Neural cell (in vitro differentiated cells): Measurements from ENCODE around the gene MUC22.

Experiments
- EP300 ChIP-seq: fragments of 450-650 bp; conservative IDR thresholded peaks from 2 replicates; pipeline ENCODE4 v1.6.1; 2014; ENCODE audit warnings: antibody characterized with exemption, mild to moderate bottlenecking, moderate library complexity; ENCODE audit not compliant: poor library complexity, severe bottlenecking
- EZH2 ChIP-seq: fragments of 200-600, 300-800 bp; shearing (Covaris generic), sonication (generic); IDR thresholded peaks from 2 replicates; pipeline ENCODE4 v1.6.1; 2014; ENCODE audit warnings: antibody characterized with exemption, low read length, borderline replicate concordance, mild to moderate bottlenecking; ENCODE audit not compliant: insufficient read depth, poor library complexity, severe bottlenecking
- MXI1 ChIP-seq: fragments of 450-650 bp; conservative IDR thresholded peaks from 2 replicates; pipeline ENCODE4 v1.6.1; 2014; ENCODE audit warnings: antibody characterized with exemption, mild to moderate bottlenecking; ENCODE audit not compliant: poor library complexity, severe bottlenecking
- POLR2AphosphoS5 ChIP-seq: IDR thresholded peaks from 2 replicates; pipeline ENCODE4 v1.6.1; 2012
- RAD21 ChIP-seq: fragments of 450-650 bp; conservative IDR thresholded peaks from 2 replicates; pipeline ENCODE4 v1.6.1; 2014; ENCODE audit warnings: antibody characterized with exemption, mild to moderate bottlenecking, moderate library complexity
- SMC3 ChIP-seq: fragments of 450-650 bp; conservative IDR thresholded peaks from 2 replicates; pipeline ENCODE4 v1.6.1; 2014; ENCODE audit warnings: antibody characterized with exemption, mild to moderate bottlenecking, moderate library complexity; ENCODE audit not compliant: poor library complexity
- TAF1 ChIP-seq: IDR thresholded peaks from 2 replicates; pipeline ENCODE4 v1.6.1; 2012; ENCODE audit warnings: low read depth
- TF ChIP-seq, protein P1 (sequence below): fragments of 450-650 bp; IDR thresholded peaks from 2 replicates; pipeline ENCODE4 v1.5.1; 2014; ENCODE audit warnings: antibody characterized with exemption, mild to moderate bottlenecking, moderate library complexity; ENCODE audit not compliant: poor library complexity, severe bottlenecking
- TF ChIP-seq, protein P2 (sequence below): IDR thresholded peaks from 2 replicates; pipeline ENCODE4 v1.6.1; 2012; ENCODE audit warnings: borderline replicate concordance

DNA sequence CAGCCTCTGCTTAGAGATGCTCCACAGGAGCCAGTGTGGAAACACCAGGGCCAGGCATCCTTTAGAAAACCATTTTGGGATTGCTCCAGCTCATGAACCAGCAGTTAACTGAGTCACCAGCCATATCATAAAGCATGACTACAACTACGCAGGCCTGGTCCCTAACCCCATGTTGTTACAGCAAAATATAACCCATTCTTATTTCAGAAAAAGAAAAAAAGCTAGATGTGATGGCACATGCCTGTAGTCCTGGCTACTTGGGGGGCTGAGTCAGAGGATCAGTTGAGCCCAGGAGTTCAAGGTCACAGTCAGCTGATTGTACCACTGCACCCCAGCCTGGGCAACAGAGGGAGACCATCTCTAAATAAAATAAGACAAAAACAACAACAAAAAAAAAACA lies 65.3 kb downstream of the MUC22 start:
- TF ChIP-seq, protein P1, sequence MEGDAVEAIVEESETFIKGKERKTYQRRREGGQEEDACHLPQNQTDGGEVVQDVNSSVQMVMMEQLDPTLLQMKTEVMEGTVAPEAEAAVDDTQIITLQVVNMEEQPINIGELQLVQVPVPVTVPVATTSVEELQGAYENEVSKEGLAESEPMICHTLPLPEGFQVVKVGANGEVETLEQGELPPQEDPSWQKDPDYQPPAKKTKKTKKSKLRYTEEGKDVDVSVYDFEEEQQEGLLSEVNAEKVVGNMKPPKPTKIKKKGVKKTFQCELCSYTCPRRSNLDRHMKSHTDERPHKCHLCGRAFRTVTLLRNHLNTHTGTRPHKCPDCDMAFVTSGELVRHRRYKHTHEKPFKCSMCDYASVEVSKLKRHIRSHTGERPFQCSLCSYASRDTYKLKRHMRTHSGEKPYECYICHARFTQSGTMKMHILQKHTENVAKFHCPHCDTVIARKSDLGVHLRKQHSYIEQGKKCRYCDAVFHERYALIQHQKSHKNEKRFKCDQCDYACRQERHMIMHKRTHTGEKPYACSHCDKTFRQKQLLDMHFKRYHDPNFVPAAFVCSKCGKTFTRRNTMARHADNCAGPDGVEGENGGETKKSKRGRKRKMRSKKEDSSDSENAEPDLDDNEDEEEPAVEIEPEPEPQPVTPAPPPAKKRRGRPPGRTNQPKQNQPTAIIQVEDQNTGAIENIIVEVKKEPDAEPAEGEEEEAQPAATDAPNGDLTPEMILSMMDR = no peak
- TF ChIP-seq POLR2AphosphoS5 (no peak), TAF1 (no peak), EZH2 (no peak), RAD21 (no peak), EP300 (no peak), MXI1 (no peak), SMC3 (no peak)
- TF ChIP-seq, protein P2, sequence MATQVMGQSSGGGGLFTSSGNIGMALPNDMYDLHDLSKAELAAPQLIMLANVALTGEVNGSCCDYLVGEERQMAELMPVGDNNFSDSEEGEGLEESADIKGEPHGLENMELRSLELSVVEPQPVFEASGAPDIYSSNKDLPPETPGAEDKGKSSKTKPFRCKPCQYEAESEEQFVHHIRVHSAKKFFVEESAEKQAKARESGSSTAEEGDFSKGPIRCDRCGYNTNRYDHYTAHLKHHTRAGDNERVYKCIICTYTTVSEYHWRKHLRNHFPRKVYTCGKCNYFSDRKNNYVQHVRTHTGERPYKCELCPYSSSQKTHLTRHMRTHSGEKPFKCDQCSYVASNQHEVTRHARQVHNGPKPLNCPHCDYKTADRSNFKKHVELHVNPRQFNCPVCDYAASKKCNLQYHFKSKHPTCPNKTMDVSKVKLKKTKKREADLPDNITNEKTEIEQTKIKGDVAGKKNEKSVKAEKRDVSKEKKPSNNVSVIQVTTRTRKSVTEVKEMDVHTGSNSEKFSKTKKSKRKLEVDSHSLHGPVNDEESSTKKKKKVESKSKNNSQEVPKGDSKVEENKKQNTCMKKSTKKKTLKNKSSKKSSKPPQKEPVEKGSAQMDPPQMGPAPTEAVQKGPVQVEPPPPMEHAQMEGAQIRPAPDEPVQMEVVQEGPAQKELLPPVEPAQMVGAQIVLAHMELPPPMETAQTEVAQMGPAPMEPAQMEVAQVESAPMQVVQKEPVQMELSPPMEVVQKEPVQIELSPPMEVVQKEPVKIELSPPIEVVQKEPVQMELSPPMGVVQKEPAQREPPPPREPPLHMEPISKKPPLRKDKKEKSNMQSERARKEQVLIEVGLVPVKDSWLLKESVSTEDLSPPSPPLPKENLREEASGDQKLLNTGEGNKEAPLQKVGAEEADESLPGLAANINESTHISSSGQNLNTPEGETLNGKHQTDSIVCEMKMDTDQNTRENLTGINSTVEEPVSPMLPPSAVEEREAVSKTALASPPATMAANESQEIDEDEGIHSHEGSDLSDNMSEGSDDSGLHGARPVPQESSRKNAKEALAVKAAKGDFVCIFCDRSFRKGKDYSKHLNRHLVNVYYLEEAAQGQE = no peak
